CD4-positive, alpha-beta T cell treated with Interleukin-17A for 4 hours (primary cell): ENCODE measurements around the gene B4GALT7.
"Not testable (repeated sequence)": the region's sequence is repeated elsewhere in the genome, so short reads cannot be mapped to it uniquely, and the experiment has no call there.

ENCODE experiments used
- DNase-seq: peaks from one replicate; pipeline ENCODE4 v3.0.0-alpha.2; 2020; ENCODE audit warnings: mixed read lengths

Gene B4GALT7, protein sequence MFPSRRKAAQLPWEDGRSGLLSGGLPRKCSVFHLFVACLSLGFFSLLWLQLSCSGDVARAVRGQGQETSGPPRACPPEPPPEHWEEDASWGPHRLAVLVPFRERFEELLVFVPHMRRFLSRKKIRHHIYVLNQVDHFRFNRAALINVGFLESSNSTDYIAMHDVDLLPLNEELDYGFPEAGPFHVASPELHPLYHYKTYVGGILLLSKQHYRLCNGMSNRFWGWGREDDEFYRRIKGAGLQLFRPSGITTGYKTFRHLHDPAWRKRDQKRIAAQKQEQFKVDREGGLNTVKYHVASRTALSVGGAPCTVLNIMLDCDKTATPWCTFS

GRCh38 chr5:177599731-177600507 is at the start of gene B4GALT7:
TSS of gene B4GALT7 (plus strand) at chr5:177600132. CDS start at chr5:177600211, 79 bp downstream.
- peak; percentile 92 for DNase-seq

DNA sequence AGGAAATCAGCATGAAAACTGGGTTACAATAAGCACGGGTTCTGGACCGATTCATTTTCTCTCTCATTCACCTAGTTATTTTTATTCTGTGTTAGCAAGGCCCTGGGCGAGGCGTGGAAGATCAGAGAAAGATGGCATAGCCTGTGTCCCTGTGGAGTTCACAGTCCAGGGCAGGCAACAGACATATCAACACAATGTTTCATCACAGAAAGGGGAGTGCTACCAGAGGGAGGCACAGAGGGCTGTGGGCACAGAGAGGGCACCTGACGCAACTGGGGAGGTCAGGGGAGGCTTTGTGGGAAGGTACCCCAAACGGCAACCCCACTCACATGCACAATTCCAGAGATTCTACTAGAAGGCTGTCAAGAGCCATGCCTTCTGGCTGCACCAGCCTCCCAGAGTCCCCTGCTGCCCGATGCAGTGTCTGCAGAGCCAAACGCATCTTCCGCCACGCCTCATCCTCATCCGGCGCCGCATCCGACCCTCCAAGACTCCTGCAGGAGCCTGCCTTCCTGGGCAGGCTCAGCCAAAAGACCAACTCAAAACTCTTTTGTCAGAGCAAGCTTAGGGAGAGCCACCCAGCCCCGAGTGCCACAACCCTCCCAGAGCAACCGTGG is 47.0 kb upstream of the B4GALT7 start:
- no peak for DNase-seq

DNA sequence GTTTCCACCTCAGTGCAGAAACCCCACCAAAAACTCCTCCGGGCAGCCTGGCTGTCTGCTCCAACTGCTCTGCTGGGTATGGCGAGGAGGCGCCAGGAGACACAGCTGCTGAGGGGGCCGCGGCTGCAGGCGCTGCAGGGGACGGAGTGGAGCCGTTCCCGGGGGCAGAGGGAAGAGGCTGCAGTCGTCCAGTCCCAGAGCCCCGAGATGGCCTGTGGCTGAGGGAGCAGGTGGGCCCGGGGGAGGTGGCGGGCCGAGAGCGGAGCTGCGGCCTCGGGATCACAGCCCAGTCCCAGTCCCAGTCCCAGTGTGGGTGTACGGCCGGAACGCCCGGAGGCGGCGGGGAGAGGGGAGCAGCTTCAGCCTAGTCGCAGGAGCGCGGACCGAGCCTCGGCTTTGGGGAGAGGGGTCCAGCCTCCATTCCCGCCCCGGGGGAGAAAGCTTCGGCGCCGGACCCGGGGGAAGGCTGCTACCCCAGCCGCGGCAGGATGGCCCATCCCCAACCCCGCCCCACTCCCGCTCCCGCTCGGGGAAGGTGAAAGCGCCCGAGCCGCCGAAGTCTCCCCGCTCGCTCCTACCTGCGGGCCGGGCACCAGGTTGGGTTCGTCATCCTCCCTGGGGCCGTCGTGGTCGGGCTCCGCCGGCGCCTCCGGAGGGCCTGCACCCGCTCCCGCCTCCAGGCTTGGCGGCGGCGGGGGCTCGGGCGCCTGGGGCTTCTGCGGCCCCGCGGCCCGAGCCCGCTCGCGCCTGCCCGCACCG is 46.1 kb upstream of the B4GALT7 start:
- peak; percentile 56 for DNase-seq

DNA sequence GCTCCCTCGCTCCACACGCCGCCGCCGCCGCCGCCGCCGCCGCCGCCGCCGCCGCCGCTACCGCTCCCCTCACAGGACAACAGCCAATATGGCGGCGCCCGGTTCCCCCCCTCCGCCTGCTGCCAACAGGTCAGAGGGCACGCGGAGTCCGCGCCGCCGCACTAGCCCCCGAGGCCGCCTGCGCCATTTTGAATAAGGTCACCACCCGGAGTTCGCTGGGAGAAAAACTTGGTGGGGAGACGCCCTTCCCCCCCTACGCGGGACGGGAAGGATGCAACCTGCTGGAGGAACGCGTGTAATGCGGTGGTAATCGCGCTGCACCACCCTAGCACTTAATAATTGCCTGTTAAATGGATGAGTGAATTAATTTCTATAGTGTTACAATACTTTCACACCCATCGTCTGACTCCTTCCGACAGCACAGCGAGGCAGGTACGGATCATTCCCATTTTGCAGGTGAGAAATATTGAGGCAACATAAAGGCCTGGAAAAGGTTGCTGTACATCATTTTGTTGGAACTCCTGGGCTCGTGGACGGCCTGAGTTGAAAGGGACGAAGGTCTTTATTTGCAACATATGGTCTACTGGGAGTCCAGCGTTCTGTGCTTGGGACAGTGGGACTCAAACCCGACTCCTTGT is 45.3 kb upstream of the B4GALT7 start, which contains the start of gene FAM193B:
FAM193B (minus strand) TSS at position 90 of the 638 bp plus-strand sequence. CDS start 105 bp downstream, outside the sequence.
- peak; percentile 97 for DNase-seq

DNA sequence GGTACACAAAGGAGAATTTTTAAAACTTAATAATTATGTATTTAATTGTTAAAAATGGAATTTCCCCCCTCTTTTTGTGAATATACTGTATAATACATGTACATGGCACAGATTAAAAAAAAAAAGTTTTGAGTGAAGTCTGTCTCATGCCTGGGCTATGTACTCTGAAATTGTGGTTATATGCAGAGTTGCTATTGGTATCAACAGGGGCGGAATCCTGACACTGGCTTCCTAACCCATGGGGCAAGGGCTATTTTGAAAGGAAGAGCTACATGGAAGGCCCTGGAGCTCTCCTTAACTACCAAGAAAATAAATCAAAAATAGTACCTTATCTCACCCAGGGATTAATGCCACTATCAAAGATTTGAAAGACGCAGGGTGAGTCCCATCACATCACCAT is 44.7 kb upstream of the B4GALT7 start:
- DNase-seq, result no peak

DNA sequence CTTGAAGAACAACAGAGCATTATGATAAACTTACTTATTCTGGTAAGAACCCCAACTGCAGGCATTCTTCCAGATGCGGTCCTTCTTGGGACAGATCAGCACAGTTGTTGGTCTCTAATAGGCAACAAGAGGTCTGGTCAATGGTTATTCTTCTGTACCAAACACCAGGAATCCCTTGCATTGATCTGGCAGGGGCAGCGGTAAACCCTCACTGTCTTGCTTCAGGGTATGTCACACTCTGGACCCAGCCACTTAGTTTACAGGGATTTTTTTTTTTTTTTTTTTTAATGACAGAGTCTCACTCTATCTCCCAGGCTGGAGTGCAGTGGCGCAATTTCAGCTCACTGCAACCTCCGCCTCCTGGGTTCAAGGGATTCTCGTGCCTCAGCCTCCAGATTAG is 44.3 kb upstream of the B4GALT7 start:
- no peak for DNase-seq

DNA sequence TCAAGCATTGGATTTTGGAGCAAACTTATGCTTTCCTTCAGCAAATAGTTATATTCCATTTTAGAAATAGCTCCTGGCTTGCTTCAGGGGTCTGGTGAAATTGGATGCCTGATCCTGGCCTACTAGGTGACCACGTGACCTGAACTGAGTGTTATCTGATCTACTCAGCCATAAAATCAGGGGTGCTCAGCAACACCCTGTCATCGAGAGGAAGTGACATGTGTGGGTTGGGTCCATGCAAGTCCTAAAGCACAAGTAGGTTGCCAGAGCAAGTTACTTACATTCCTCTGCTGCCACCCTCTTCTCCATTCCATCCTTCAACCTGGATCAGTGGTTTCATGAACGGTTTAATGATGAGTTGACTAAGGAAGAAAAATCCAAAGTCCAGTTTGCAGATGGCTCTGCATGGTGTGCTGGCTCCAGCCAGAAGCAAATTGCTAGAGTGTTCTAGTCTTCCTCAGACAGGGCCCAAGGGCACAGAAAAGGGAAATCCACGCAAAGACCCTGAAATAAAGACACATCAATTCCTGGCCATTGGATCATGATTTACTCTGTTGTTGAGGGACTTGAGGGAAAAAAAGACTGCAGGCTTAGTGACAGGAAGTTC is 42.8 kb upstream of the B4GALT7 start:
- peak; percentile 13 for DNase-seq

- DNase-seq, result no peak
Measured at GRCh38 chr5:177557796-177558195, 42.1 kb upstream of the B4GALT7 start.

- DNase-seq, result not testable (repeated sequence)
Measured at GRCh38 chr5:177559446-177559941, 40.4 kb upstream of the B4GALT7 start.

- no peak for DNase-seq
Measured at GRCh38 chr5:177565046-177565445, 34.9 kb upstream of the B4GALT7 start.

GRCh38 chr5:177568326-177568725 is 31.6 kb upstream of the B4GALT7 start:
- DNase-seq, result no peak

DNA sequence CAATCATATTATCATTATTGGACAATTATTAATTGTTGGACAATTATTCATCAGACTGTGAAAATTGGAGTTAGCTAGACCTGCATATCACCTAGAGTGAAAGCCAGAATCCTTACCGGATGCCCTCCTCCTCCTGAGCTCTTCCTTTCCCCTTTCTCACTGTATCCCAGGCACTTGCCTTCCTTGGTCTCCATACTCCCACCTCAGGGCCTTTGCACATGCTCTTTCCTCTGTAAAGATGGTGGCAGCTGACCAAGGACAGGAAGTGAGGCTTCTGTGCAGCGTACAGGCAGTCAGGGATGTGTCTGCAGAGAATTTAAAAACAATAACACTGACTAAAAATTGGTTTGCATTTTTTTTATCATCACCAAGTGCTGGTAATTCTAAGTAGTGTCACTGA is 30.0 kb upstream of the B4GALT7 start:
- no peak for DNase-seq

DNA sequence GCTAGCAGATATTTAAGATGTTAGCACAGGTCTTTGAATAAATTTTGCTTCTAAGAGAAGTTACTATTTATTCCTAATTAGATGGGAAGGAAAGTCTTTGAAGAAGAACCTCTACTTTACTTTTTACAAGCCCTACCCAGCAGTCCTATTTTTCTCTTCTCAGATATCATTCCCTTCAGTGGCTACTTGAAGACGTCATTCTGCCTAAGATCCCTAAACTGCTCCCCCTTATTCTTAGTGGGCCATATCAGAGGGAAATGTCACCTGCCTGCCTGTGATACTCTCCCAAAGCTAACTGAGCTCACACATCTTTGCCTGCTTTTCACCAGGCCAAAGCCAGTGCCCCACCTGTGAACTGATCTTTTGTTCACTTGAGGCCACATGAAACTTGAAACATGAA is 24.4 kb upstream of the B4GALT7 start:
- no peak for DNase-seq

GRCh38 chr5:177576169-177576568 is 23.8 kb upstream of the B4GALT7 start:
- DNase-seq, result no peak

GRCh38 chr5:177578316-177578715 is 21.6 kb upstream of the B4GALT7 start:
- no peak for DNase-seq

DNA sequence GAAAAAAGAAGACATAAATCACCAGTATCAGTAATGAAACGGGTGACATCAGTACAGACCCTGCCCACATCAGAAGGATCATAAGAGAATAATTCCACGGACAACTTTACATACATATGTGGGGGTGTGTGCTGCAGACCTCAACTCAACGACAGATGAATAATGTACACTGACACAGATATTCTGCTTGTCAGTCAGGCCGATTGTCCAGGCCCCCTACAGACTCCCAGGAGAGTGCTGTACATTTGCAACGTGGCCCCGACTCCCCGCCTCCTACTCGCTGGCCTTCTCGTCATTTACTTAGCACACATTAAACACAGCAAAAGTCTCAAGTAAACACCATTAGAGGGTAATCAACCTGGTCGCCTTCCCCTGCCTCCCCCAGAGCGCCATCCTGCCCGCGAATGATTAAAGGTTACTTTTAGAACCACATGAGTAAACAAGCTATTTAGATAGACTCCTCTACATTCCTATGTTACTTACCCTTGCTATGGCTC is 11.5 kb upstream of the B4GALT7 start:
- no peak for DNase-seq

- no peak for DNase-seq
Measured at GRCh38 chr5:177590406-177590805, 9.5 kb upstream of the B4GALT7 start.

DNA sequence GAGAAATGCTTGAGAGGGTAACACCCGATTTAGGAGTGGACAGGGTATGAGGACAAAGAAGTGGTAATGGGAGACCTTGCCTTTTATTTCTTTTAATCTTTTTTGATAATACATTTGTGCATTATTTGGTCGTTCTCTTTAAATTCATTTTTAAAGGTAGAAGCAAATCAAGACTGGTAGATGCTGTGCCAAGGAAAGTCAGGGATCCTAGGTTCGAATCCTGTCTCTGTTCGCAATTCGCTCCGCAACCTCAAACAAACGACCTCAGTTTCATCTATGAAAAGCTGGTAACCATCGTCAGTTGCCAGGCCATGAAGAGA is 8.3 kb upstream of the B4GALT7 start:
- DNase-seq, result no peak

DNA sequence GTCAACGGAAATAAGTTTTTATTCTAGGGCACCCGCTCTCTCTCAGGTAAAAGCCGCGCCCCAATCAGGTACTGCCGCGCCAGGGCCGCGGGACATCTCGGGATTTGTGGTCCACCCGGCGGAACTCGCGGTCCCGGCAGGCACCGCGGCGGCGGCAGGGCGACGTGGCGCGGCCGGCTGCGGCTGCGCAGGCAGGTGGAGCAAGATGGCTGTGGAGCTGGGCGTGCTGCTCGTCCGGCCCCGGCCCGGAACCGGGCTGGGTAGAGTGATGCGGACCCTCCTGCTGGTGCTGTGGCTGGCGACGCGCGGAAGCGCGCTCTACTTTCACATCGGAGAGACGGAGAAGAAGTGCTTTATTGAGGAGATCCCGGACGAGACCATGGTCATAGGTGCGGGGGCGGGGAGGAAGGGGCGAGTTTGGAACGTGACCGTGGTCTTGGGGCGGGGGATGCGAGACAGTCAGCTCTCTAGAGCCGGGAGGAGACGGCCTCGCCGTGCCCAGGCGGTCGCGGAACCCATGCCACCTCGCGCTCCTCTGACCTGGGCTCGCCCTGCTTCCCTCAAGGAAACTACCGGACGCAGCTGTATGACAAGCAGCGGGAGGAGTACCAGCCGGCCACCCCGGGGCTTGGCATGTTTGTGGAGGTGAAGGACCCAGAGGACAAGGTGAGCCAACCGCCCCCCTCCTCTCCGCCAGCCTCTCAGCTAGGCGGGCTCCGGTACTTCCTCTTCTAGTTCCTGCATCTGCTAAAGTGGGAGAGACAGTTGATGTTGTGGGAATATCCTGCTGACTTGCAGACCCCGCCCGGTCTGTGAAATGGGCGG is 7.7 kb upstream of the B4GALT7 start, which contains the start of gene TMED9:
TMED9 (plus strand) TSS at position 194 of the 825 bp plus-strand sequence; CDS start at position 206, 12 bp downstream.
- DNase-seq, result peak; percentile 91

GRCh38 chr5:177592905-177593304 is 7.0 kb upstream of the B4GALT7 start:
- no peak for DNase-seq

DNA sequence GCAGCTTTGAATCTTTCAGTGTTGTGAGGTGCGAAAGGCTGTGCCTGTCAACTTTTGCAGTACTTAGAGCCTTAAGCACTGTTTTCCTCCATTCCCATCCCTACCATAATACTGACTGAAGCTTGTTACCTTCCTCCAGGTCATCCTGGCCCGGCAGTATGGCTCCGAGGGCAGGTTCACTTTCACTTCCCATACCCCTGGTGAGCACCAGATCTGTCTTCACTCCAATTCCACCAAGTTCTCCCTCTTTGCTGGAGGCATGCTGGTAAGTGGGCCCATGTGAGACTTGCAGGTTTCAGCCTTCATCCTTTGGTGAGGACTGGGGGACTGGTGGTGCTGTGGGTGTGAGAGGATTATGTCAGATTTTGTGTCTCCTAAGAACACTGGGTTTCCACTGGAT is 6.4 kb upstream of the B4GALT7 start:
- DNase-seq, result no peak
